GM03348 (cell line): ENCODE results near the gene ACP7.
"Not testable (repeated sequence)": the region's sequence is repeated elsewhere in the genome, so short reads cannot be mapped to it uniquely, and the experiment has no call there.

ENCODE experiments used
- DNase-seq: peaks from one replicate; pipeline ENCODE4 v3.0.0; 2012; ENCODE audit warnings: low spot score

ACP7 gene, protein sequence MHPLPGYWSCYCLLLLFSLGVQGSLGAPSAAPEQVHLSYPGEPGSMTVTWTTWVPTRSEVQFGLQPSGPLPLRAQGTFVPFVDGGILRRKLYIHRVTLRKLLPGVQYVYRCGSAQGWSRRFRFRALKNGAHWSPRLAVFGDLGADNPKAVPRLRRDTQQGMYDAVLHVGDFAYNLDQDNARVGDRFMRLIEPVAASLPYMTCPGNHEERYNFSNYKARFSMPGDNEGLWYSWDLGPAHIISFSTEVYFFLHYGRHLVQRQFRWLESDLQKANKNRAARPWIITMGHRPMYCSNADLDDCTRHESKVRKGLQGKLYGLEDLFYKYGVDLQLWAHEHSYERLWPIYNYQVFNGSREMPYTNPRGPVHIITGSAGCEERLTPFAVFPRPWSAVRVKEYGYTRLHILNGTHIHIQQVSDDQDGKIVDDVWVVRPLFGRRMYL

DNA sequence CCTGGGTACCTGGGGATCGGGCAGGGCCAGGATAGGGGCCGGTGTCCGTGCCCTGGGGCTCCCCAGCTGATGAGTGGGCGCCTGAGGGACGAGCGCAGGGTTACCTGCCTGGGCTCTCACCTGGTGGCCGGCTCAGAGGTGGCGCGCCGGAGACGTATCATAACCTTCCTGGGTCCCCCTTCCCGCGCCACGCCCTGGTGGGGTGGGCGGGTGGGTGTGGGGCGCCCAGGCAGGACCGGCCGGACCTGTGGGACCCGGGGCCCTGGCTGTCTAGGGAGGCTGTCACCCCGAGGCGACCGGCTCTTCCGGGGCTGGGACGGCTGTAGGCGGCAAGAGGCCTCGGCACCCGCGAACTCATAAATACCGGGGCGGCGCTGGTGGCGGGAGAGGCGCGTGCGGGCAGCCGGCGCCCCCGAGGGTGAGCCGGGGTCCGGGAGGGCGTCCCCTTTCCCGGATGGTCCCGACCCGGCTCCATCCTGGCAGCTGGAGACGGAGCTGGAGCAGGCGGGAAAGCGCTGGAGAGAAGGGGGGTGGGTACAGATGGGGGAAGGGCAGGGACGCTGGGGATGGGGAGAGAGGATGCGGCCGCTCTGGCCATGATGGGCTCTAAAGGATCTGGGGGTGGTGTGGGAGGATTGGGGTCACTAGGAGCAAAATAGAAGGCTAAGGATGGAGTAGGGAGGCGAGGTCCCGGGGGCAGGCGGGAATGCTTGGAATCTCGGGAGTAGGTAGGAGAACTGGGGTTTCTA lies at the start of gene ACP7:
Gene ACP7, plus strand, starts transcription at position 386 of the 749 bp plus-strand sequence. CDS start 902 bp downstream, outside the sequence.
- peak; percentile 43 for DNase-seq

DNA sequence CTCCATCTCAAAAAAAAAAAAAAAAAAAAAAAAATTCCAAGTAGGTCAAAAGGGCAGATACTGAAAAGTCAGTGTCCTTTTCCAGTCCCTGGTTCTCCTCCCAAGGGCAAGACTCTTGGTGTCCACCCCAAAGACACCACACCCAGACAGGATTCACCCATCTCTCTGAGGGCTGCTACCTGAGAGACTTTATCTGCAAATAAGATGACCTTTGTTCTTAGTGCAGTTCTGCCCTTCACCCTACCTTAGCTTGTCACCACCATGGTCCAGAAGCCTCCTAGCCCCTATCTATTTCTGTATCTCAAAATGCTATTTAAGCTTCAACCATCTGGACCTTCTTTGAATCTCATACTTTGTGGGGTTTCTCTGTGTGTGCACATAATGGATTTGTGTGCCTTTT lies 47.6 kb upstream of the ACP7 start:
- no peak for DNase-seq

- DNase-seq: no peak
Measured at GRCh38 chr19:39037194-39037593, 47.0 kb upstream of the ACP7 start.

GRCh38 chr19:39038098-39038497 lies 46.1 kb upstream of the ACP7 start:
- peak; percentile 76 for DNase-seq

- no peak for DNase-seq
Measured at GRCh38 chr19:39045506-39045905, 38.7 kb upstream of the ACP7 start.

GRCh38 chr19:39046037-39046821 lies 37.9 kb upstream of the ACP7 start:
- DNase-seq: no peak

DNA sequence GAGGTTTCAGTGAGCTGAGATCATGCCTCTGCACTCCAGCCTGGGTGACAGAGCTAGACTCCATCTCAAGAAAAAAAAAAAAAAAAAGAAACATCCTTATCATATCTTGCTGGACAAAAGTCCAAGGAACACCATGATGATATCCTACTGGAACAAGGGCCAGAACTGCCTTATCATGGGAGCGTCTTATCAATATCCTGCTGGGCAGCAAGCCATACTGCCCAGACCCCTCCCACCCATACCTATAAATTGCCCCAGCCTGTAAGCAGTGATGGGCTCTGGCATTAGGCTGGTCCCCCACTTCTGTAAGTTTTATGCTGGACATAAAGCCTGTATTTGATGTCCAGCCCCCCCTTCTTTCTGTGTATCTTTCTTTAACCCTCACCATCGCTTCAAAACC lies 37.1 kb upstream of the ACP7 start:
- no peak for DNase-seq

GRCh38 chr19:39052243-39052746 lies 31.9 kb upstream of the ACP7 start:
- DNase-seq: peak; percentile 76

- no peak for DNase-seq
Measured at GRCh38 chr19:39052846-39053245, 31.3 kb upstream of the ACP7 start.

GRCh38 chr19:39053276-39054090 lies 30.7 kb upstream of the ACP7 start:
- DNase-seq: no peak

GRCh38 chr19:39054091-39054470 lies 30.1 kb upstream of the ACP7 start:
- DNase-seq: no peak

DNA sequence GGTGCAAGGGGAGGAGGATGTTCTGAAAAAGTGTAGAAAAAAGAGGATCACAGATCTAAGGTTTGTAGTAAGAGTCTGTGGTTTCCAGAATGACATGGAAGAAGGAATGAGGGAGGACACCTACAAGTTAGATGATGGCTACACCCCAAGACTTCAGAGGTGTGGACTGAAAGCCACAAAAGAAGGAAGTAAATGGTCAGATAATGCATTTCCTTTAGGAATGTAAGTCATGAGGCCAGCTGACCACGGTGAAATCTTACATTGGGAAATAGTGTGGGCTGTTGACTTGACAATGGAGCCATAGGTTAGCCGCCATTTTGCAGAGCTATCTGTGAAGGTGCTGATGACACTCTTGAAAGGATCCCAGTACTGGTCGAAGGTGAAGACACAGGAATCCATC lies 26.6 kb upstream of the ACP7 start:
- DNase-seq: no peak

DNA sequence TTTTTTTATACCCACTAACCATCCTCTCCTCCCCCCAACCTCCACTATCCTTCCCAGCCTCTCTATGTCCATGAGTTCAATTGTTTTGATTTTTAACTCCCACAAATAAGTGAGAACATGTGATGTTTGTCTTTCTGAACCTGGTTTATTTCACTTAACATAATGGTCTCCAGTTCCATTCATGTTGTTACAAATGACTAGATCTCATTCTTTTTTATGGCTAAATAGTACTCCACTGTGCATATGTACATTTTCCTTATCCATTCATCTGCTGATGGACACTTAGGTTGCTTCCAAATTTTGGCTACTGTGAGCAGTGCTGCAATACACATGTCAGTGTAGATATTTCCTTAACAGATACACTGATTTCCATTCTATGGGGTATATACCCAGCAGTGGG lies 24.9 kb upstream of the ACP7 start:
- no peak for DNase-seq

DNA sequence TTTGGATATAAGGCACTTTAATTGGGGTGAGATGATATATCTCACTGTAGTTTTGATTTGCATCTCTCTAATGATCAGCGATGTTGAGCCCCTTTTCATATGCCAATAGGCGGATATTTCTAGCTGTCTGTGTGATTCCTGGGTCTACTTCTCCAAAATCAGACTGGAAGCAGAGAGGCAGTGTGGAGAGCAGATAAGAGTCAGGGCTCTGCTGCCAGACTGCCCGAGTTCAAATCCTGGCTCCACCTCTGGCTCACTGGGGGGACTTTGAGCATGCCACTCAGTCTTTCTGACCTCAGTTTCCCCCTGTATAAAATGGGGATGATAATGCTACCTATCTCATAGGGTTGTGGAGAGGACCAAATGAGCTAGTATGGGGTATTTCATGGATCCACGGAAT lies 24.0 kb upstream of the ACP7 start:
- DNase-seq: no peak

GRCh38 chr19:39064405-39064804 lies 19.8 kb upstream of the ACP7 start:
- no peak for DNase-seq

DNA sequence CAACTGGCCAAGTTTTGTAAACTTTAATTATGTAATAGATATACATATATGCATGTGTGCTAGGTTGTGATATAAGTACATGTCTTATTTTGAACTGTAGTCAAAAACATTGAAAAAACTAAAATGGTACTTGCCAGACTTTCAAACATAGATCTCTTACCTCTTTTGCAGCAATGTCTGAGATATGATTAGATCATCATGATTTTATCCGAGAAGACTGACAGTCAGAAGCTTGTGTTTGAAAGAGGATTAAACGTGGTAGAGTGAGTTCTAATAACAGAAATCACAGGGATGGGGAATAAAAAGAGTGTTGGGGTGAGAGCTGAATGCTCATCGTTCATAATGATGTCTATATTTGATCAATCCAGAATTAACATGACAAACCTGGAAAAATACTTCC lies 18.2 kb upstream of the ACP7 start:
- no peak for DNase-seq

DNA sequence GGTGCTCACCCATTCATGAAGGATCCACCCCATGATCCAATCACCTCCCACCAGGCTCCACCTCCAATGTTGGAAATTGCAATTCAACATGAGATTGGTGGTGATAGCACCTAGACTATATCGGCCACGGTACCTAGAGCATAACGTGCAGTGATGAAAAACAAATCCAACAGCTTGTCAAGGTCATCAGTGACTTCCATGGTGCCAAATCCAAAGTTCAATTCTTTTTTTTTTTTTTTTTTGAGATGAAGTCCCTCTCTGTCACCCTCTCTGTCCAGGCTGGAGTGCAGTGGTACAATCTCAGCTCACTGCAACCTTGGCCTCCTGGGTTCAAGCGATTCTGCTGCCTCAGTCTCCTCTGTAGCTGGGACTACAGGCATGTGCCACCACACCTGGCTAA lies 17.1 kb upstream of the ACP7 start:
- no peak for DNase-seq

DNA sequence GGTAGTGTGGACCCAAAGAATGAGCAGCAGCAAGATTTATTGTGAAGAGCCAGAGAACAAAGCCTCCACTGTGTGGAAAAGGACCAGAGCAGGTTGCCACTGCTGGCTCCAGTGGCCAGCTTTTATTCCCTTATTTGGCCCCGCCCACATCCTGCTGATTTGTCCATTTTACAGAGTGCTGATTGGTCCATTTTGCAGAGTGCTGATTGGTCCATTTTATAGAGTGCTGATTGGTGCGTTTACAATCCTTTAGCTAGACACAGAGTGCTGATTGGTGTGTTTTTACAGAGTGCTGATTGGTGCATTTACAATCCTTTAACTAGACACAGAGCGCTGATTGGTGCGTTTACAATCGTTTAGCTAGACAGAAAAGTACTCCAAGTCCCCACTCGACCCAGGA lies 15.9 kb upstream of the ACP7 start:
- not testable (repeated sequence) for DNase-seq

DNA sequence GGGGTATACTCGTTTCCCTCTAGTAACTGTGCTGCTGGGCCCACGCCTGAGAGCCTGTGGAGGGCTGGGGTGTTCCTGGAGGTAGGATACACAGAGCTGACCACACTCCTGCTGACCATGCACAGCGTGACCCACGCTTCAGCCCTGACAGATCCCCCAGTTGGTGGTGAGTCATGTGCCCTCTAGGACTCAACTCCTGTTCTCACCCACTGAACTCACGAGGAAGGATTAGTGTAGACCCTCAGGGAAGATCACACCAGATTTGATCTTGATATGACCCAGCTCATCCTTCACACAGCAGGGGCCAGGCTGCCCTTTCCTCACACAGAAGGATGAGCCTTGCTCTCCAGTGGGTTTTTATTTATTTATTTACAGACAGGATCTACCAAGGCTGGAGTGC lies 13.3 kb upstream of the ACP7 start:
- no peak for DNase-seq

DNA sequence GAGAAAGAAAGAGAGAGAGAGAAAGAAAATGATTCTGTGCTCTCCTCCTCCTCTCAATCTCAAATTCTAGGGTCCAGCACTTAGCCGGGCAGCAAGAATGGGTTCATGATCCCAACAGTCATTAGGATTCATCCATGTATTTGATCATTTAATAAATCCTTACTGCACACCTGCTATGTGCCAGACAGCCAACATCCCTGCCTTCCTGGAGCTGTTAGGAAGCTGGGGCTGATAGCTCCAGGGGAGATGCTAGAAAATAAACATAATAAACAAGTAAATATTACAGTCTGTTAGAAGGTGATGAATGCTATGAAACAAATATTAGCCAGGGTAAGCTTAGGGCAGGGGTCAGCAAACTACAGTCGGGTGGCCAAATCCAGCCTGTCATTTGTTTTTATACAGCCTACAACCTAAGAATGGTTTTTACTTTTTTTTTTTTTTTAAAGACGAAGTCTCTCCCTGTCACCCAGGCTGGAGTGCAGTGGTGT lies 9.9 kb upstream of the ACP7 start:
- no peak for DNase-seq

- no peak for DNase-seq
Measured at GRCh38 chr19:39074942-39075341, 9.2 kb upstream of the ACP7 start.
